Activated CD4-positive, alpha-beta T cell treated with anti-CD3 and anti-CD28 coated beads, Interleukin-2, amount 50 U/mL, for 48 hours (primary cell): ENCODE measurements around the gene PTCHD1.

Experiments used
- DNase-seq, 2 experiments: peaks; one replicate each; pipeline ENCODE4 v3.0.0-alpha.2; 2020

PTCHD1 gene

GRCh38 chrX:23334848-23335599 is at the start of gene PTCHD1:
Gene PTCHD1 (plus strand): TSS chrX:23334849. CDS start chrX:23334876, 27 bp downstream.
- no peak for DNase-seq

- DNase-seq: no peak
Measured at GRCh38 chrX:23286731-23287130, 47.9 kb upstream of the PTCHD1 start.

DNA sequence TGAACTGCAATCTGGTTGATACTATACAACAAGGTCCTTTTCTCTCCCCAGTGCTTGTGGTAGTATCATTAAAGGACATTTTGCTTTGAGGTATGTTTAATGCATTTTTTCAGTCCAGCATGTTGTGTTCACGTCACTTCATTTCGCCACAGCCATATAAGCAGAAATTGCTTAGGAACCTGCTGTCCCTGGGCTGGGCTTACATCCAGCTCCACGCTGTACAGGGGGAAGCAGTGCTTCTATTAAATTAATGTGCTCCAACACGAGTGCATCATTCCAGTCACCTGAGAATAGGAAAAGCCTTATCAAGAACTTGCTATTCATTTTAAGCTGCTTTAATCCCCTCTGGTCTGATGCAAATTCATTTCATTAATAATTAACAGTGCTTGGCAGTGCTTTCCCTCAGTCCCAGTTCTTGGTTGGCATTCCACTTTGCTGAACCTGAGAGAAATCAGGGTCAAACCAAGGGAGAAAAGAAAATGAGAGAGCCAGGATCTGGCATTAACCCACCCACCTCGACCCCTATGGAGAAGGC is 47.4 kb upstream of the PTCHD1 start:
- no peak for DNase-seq

DNA sequence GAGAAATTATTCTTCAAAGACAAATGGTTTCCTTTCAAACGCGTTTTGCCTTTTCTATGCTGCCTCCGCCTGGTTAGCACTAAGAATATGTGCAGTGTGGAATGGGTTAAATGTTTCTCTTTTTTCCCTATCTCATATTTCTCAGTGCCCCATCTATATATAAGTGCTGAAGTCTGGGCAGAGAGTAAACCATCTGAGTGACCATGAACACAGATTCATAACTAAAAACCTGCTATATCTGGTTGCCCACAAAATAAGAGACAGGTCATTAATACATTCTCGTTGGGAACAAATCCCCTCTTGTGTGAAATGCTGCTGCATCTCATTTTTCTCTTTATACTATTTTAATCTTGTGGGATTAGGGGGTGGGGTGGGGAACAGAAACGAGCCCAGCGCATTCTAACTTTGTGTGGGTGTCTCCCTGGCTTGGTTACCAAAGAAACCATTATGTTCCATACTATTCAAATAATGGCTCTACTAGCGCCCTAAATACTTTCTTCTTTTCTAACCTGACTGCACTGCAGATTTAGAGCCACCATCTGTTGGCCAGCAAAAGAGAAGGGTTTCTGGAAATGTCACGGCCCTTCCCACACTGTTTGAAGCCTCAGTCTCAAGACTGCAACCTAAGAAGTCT is 42.2 kb upstream of the PTCHD1 start:
- no peak for DNase-seq

GRCh38 chrX:23292988-23293651 is 41.5 kb upstream of the PTCHD1 start:
- no peak for DNase-seq

- no peak for DNase-seq
Measured at GRCh38 chrX:23304881-23305280, 29.8 kb upstream of the PTCHD1 start.

DNA sequence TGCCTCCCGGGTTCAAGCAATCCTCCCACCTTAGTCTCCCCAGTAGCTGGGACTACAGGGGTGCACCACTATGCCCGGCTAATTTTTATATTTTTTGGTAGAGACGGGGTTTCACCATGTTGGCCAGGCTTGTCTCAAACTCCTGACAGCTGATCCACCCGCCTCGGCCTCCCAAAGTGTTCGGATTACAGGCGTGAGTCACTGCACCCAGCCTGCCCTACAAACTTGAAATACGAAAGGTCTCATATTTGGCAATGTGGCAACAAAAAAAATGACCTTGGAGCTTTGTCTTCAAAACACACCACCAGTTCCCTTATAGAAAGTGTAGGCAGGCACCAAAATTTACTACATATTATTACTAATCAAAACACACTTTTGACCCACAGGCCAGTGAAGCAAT is 22.9 kb upstream of the PTCHD1 start:
- no peak for DNase-seq

DNA sequence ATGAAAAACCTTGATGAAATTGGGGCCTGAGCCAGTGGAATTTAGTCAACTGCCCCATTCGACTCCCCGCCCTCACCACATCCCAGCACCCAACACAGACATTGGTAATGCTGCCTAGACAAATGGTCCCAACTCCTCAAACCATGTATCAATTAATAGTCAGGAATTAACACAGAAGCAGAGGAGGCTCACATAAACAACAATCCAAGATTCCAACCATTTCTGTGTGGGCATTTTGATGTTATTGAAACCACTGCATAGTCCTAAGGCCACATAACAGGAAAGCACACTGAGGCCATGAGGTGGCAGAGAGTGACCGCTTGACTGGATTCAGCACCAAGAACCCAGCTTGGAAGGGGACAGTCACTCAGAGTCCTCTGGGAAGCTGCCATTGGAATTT is 22.5 kb upstream of the PTCHD1 start:
- no peak for DNase-seq

- peak in 1 of 2 experiments; percentile 31 for DNase-seq
Measured at GRCh38 chrX:23317799-23318724, 16.6 kb upstream of the PTCHD1 start.

DNA sequence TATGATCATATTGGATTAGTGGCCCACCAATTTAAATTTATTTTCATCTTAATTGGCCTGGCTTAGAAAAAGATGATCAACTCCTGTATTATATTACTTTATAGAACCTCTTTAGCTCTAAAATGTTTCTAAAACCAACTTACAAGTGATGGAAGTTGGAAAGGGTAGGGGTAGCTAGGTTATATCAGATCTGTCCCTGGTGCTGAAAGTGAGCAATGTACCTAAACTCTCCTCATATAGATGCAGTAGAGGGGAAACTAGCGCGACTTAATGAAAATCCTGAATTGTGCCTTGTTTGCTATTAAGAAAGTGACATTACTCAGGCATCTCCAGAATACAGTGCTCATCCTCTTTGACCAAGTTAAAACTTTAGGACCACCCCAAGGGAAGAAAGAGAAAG is 7.5 kb upstream of the PTCHD1 start:
- no peak for DNase-seq

- no peak for DNase-seq
Measured at GRCh38 chrX:23331701-23332100, 2.9 kb upstream of the PTCHD1 start.

GRCh38 chrX:23332101-23332887 is 2.4 kb upstream of the PTCHD1 start:
- no peak for DNase-seq

GRCh38 chrX:23332888-23333821 is 1.5 kb upstream of the PTCHD1 start:
- DNase-seq: no peak

- DNase-seq: no peak
Measured at GRCh38 chrX:23333842-23334520, 668 bp upstream of the PTCHD1 start.

GRCh38 chrX:23334521-23334847 is 165 bp upstream of the PTCHD1 start:
- no peak for DNase-seq

DNA sequence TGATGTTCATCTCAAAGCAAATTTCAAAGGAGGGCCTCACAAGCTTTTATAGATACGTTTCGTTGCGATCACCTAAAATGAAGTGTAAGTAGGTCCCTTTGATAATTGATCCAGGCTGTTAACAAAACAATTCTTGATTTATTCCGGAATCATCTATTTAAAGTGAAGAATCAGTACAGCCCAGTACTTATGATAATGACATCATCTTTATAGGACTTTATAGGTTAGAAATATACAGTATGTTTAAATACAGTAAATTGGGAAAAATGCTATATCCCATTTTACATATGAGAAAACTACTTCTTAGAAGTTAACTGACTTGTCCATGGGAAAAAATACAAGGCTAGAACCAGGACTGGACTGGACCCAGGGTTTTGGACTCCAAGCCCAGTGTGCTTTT is 3.7 kb downstream of the PTCHD1 start:
- DNase-seq: no peak

DNA sequence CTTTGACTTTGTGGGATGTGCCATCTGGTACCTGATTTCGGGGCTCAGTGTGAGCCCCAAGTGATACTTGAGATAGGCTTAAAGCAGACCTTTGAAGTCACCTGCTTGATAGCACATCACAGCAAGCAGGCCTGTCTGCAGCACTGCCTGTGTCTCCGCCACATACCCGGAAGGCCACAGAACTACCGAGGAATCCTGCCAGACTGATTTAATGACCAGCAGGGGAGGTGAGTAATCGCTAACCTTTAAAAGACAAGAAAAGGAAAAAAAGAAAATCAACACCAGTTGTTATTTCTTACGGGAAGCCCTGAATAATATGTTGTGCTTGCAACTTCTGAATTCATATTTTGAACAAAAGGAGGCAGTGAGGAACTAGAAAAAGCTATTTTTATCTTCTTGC is 6.8 kb downstream of the PTCHD1 start:
- DNase-seq: no peak

GRCh38 chrX:23344238-23344903 is 9.7 kb downstream of the PTCHD1 start:
- DNase-seq: no peak

DNA sequence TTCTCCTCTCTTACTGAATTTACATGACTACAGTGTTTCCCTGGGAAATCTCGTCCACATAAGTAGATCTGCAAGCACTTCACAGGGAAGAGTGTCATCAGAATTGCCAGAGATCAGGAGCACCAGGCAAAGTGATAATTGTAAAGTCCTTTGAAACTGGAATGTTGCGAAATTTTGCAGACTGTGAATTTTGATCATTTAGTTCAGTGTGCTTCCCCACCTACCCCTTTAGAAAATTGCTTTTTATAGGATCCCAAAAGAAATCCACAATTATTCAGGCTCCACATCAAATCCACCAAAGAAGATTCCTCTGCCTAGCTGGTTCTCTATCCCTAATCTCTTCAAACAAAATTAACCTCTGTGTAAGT is 10.2 kb downstream of the PTCHD1 start:
- DNase-seq: no peak

- DNase-seq: no peak
Measured at GRCh38 chrX:23356189-23356588, 21.5 kb downstream of the PTCHD1 start.
